GM12873 (cell line): ENCODE results near the gene HSD3B7.

Experiments
- TF ChIP-seq, protein P1 (sequence below): IDR thresholded peaks from 2 replicates; pipeline ENCODE4 v1.5.1; 2012; ENCODE audit warnings: low read depth, mild to moderate bottlenecking, moderate library complexity, low read length, control low read depth; ENCODE audit not compliant: insufficient read depth; ENCODE audit errors: missing control alignments

Gene HSD3B7

GRCh38 chr16:30984669-30985400 lies at the start of gene HSD3B7:
TSS of gene HSD3B7 (plus strand) at chr16:30985207. CDS start at chr16:30985659, 452 bp downstream.
- TF ChIP-seq, protein P1, sequence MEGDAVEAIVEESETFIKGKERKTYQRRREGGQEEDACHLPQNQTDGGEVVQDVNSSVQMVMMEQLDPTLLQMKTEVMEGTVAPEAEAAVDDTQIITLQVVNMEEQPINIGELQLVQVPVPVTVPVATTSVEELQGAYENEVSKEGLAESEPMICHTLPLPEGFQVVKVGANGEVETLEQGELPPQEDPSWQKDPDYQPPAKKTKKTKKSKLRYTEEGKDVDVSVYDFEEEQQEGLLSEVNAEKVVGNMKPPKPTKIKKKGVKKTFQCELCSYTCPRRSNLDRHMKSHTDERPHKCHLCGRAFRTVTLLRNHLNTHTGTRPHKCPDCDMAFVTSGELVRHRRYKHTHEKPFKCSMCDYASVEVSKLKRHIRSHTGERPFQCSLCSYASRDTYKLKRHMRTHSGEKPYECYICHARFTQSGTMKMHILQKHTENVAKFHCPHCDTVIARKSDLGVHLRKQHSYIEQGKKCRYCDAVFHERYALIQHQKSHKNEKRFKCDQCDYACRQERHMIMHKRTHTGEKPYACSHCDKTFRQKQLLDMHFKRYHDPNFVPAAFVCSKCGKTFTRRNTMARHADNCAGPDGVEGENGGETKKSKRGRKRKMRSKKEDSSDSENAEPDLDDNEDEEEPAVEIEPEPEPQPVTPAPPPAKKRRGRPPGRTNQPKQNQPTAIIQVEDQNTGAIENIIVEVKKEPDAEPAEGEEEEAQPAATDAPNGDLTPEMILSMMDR = peak; percentile 93

DNA sequence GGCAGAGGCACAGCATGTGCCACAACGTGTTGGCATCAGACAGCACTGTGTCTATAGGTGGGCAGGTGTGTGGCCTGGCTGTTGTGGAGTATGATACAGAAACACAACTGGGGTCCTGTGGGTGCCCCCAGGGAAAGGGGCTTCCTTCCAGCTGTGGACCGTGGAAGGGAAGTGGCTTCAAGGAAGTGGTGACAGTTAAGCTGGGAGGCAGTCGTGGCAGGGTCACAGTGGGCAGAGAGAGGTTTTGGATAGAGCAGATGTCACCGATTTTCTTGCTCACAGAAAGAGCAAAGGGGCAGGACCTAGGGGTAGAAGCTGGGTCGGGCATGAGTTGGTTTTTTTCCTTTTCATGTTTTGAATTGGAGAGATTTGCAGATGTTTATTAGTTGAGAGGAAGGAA lies 47.3 kb upstream of the HSD3B7 start:
- TF ChIP-seq, protein P1 = no peak

DNA sequence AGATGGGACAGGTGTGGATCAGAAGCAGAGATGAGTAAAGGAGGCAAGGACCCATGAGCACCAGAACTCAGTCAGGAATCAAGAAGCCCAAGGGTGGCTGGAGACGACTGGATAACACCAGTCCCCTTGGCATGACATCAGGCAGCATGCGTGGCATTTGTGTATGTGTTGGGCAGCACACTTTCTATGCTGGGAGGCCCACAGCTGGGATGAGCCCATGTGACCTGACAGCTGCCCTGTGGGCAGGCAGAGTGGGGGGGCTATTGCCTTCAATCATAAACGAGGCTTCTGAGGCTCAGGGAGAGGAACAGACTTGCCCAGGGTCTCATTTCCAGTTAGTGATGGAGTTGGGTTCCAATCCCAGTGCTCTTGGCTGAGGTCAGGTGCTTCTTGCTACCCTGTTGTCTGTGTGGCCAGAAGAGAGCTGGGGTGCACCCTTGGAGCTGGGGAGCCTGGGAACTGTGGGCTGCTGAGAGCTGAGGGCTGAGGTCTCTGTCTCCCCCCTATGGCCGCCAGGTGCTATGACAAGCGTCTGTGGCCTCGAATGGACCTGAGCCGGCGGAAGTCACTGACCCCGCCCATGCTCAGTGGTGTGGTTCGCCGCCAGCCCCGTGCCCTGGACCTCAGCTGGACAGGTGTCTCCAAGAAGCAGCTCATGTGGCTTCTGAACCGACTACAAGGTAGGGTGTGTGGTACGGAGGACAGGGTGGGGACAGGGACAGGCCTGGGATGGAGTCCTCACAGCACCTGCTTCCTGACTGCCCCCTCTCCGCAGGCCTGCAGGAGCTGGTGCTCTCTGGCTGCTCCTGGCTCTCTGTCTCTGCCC lies 43.2 kb upstream of the HSD3B7 start:
- TF ChIP-seq, protein P1 = peak; percentile 99

GRCh38 chr16:30942426-30942806 lies 42.6 kb upstream of the HSD3B7 start:
- TF ChIP-seq, protein P1 = no peak

- TF ChIP-seq, protein P1 = no peak
These were observed 40.7 kb upstream of the HSD3B7 start for GRCh38 chr16:30944352-30944751.

DNA sequence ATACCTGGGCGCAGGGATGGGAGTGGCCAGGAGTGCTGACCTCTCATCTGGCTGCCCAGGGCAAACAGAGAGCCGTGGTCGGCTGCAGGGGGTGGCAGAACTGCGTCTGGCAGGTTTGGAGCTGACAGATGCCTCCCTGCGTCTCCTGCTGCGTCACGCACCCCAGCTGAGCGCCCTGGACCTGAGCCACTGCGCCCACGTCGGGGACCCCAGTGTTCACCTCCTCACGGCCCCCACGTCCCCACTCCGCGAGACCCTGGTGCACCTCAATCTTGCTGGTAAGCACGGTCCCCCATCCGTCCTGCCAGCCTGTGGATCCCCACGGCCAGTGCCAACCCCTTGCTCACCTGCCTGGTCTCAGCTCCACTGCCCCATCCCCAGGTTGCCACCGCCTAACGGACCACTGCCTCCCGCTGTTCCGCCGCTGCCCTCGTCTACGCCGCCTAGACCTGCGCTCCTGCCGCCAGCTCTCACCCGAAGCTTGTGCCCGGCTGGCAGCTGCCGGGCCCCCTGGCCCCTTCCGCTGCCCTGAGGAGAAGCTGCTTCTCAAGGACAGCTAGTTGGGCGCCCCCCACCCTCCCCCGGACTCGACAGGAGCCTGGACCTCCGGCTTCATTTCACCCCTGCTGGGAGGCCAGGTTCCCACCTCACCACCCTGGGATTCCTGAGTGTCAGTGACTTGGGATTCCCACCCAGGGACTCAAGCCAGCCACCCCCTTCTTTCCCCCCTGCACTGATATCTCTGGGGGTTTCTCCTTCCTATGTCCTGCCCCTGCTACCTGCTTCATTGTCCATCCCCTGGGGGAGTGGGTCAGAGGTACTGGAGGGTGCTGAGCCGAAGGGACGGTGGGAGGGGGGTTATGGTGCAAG lies 38.1 kb upstream of the HSD3B7 start:
- TF ChIP-seq, protein P1 = no peak

DNA sequence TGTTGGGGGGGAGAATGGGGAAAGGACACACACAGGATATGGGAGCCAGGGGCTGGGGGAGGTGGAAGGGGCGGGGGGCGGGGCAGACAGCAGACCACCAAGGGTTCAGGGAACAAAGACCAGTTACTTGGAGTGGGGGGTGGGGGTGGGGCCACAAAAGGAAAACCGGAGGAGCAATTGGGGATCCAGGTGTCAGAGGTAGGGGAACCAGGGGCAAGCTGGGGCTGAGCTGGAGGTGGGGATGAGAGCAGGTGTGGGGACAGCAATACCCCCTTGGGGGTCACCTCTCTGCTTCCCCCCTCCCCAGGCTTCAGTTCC lies 37.5 kb upstream of the HSD3B7 start:
- TF ChIP-seq, protein P1 = no peak
